Measurements from ENCODE around the gene WWTR1.

Gene WWTR1

DNA sequence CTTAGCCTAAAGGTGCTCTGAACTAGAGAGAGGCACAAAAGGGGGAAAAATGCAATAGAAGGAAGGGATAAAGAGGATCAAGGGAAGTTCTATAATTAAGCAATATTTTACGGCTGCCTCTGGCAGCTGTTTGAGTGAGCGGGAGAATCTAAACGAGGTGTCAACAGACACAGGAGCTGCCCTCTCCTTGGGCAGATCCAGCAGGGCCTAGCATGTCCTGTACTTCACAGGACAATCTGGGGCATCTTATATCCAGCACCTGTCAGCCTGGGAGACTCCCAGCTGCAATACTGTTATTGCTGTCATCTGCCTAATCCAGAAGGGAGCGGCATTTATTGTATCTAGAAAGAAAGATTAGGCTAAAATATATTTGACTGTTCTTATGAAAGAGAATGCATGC lies 68.9 kb downstream of the WWTR1 start:
- Histone ChIP-seq H3K9me3 (ENCODE audit: low read length) (no peaks in the 10 kb centered on the region), H3K4me1 (ENCODE audit: insufficient read depth, low read length) (peaks cover 16% of the 10 kb centered on the region), H3K4me3 (ENCODE audit: low read length) (no peak overlapping the region), H2AFZ (ENCODE audit: low read depth, low read length) (no peak overlapping the region), H3K27me3 (ENCODE audit: insufficient read depth, low read length) (no peaks in the 10 kb centered on the region), H3K36me3 (ENCODE audit: insufficient read depth, low read length) (no peaks in the 10 kb centered on the region)

DNA sequence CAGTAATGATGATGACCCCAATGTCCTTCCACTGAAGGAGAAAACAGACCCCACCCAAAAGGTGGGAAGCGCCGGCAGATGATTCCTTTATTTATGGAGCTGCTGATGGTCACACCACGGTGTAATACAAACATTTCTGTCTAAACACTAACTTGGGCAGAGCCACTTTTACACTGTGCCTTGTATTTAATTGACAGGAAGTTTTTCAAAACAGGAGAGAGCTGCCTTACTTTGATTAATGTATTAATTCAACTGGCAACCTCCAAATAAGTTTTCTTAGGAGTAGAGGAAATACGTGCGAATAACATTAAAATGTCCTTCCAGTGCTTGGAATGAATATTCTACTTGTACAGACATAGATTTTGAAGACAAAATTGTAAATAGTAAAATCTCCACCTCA lies 70.4 kb downstream of the WWTR1 start:
- Histone ChIP-seq H3K4me1 (ENCODE audit: insufficient read depth, low read length) (peaks cover 6% of the 10 kb centered on the region), H2AFZ (ENCODE audit: low read depth, low read length) (no peak overlapping the region), H3K4me3 (ENCODE audit: low read length) (no peak overlapping the region), H3K9me3 (ENCODE audit: low read length) (no peaks in the 10 kb centered on the region), H3K27me3 (ENCODE audit: insufficient read depth, low read length) (no peaks in the 10 kb centered on the region), H3K36me3 (ENCODE audit: insufficient read depth, low read length) (no peaks in the 10 kb centered on the region)

DNA sequence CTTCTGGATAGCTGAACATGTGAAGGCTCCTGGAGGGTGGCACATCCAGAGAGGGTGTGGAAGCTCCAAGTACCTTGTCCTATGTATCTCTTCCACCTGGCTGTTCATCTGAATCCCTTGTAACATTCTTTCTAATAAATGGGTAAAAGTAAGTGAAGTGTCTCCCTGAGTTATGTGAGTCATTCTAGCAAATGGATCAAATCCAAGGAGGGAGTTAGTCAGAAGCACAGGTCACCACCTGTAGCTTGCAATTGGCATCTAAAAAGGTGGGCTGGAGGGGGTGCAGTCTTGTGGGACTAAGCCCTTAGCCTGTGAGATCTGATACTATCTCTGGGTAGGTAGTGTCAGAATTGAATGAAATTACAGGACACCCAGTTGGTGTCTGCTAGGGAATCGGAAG lies 71.0 kb downstream of the WWTR1 start:
- Histone ChIP-seq H3K27me3 (ENCODE audit: insufficient read depth, low read length) (no peaks in the 10 kb centered on the region), H3K36me3 (ENCODE audit: insufficient read depth, low read length) (no peaks in the 10 kb centered on the region), H3K4me3 (ENCODE audit: low read length) (no peak overlapping the region), H3K9me3 (ENCODE audit: low read length) (no peaks in the 10 kb centered on the region), H3K4me1 (ENCODE audit: insufficient read depth, low read length) (peaks cover 6% of the 10 kb centered on the region), H2AFZ (ENCODE audit: low read depth, low read length) (no peak overlapping the region)

DNA sequence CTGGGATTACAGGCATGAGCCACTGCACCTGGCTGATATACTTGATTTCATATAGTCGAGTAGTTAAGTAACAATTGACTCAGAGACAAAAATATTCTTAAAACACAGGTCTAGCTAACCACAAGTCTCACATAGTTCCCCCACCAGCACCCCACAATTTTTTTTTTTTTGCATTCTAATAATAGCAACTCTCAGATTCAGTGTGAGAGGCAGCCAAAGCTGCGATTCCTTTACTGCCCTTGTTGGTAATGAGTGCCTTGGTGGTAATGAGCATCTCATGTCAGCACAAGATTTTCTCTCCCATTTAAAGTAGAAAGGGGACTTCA lies 72.5 kb downstream of the WWTR1 start:
- Histone ChIP-seq H3K36me3 (ENCODE audit: insufficient read depth, low read length) (no peaks in the 10 kb centered on the region), H3K4me3 (ENCODE audit: low read length) (no peak overlapping the region), H3K9me3 (ENCODE audit: low read length) (no peaks in the 10 kb centered on the region), H3K27me3 (ENCODE audit: insufficient read depth, low read length) (no peaks in the 10 kb centered on the region), H2AFZ (ENCODE audit: low read depth, low read length) (no peak overlapping the region), H3K4me1 (ENCODE audit: insufficient read depth, low read length) (peaks cover 6% of the 10 kb centered on the region)

DNA sequence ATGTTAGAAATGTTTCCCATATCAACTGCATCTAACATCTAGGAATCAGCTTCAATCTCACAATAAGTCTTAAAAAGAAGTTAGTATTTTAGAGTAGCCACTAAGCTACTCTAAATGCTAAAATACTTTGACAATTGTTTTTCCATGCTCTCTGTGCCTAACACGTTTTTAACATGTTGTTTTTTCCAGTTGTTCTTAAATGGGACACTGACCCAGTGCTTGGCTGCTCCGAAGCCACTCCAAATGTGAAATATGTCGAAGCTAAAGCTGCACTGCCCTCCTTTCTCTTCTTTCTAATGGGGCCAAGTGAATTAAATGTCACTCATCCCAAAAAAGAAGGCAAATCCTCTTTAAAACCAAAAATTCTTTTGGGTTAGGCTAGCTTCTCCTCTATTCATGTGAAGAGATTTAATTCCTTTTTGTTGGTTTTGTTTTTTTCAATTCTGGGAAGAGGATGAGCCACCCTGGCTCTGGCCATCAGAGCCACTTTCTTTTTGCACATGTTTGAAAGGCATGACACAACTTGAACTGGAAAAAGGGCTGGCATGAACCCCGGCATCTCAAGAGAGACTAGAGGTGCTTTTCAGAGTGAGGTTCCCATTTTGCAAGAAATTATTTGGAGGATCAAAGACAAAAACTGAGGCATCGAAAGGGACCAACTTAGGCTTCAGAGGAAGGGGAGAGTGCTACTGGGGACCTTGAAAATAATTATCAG lies 73.7 kb downstream of the WWTR1 start:
- Histone ChIP-seq H3K36me3 (ENCODE audit: insufficient read depth, low read length) (no peaks in the 10 kb centered on the region), H2AFZ (ENCODE audit: low read depth, low read length) (no peak overlapping the region), H3K4me1 (ENCODE audit: insufficient read depth, low read length) (peaks cover 6% of the 10 kb centered on the region), H3K4me3 (ENCODE audit: low read length) (no peak overlapping the region), H3K27me3 (ENCODE audit: insufficient read depth, low read length) (no peaks in the 10 kb centered on the region), H3K9me3 (ENCODE audit: low read length) (no peaks in the 10 kb centered on the region)

DNA sequence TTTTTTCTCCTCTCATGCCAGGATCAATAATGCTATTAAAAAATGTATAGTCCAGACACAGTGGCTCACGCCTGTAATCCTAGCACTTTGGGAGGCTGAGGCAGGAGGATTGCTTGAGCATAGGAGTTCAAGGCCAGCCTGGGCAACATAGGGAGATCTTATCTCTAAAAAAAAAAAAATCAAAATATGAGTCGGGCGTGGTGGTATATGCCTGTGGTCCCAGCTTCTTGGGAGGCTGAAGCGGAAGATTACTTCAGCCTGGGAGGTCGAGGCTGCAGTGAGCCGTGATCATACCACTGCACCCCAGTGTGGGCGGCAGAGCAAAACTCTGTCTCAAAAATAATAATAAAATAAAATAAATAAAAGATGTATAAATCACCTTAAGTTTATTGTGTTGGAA lies 75.4 kb downstream of the WWTR1 start:
- H3K9me3 ChIP-seq (ENCODE audit: low read length): no peaks in the 10 kb centered on the region
- no peaks in the 10 kb centered on the region for H3K27me3 ChIP-seq (ENCODE audit: insufficient read depth, low read length)
- no peak overlapping the region for H3K4me3 ChIP-seq (ENCODE audit: low read length)
- no peaks in the 10 kb centered on the region for H3K36me3 ChIP-seq (ENCODE audit: insufficient read depth, low read length)
- H3K4me1 ChIP-seq (ENCODE audit: insufficient read depth, low read length): peaks cover 6% of the 10 kb centered on the region
- no peak overlapping the region for H2AFZ ChIP-seq (ENCODE audit: low read depth, low read length)

DNA sequence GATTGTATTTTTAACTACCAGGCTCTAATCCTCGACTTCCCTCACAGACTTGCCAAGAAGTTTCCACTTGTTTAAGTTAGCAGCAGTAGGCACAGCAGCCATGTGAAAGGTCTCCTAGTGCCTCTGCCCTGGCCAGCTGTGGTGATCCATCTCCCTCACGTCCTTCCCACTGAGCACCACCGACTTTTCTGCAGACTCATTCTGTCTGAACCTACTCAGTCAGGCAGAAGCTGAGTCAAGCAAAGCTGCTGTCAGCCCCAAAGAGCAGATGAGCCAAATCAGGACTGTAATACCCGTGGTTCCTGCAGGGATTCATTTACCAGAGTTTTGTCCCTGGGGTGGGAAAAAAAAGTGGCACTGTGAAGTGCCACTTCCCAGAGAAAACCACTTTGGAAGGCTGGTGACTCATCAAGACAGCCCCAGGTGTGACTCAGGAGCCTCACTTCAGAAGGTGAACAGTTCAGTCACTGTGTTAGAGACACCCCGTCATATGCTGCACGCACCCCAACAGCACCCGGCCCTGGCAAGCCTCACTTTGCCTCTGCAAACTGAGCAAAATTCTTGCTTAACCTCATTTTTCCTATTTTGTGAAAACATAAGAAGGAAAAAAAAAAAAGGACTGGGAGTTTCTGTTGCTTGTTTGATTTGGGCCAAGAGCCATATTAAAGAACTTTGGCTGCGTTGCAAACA lies 76.0 kb downstream of the WWTR1 start:
- Histone ChIP-seq H3K4me3 (ENCODE audit: low read length) (no peak overlapping the region), H2AFZ (ENCODE audit: low read depth, low read length) (no peak overlapping the region), H3K4me1 (ENCODE audit: insufficient read depth, low read length) (peaks cover 6% of the 10 kb centered on the region), H3K27me3 (ENCODE audit: insufficient read depth, low read length) (no peaks in the 10 kb centered on the region), H3K9me3 (ENCODE audit: low read length) (no peaks in the 10 kb centered on the region), H3K36me3 (ENCODE audit: insufficient read depth, low read length) (no peaks in the 10 kb centered on the region)

DNA sequence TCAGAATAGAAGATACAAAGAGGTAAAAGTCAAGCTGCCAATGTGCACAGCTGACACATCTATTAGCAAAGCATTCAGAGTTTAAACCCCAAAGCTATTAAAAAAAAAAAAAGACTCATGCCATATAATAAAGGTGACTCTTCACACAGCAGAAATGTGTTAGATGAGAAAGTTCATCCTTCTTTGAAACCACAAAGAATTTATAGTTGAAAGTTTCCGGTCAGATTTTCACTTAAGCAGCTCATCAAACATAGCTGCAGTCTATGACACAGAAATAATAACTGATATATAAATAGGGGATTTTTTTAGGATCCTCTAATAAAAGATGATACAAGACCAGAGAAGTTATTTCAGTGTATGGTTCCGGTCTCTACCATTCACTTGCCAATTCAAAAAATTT lies 76.6 kb downstream of the WWTR1 start:
- H3K36me3 ChIP-seq (ENCODE audit: insufficient read depth, low read length): no peaks in the 10 kb centered on the region
- no peak overlapping the region for H2AFZ ChIP-seq (ENCODE audit: low read depth, low read length)
- H3K27me3 ChIP-seq (ENCODE audit: insufficient read depth, low read length): no peaks in the 10 kb centered on the region
- no peak overlapping the region for H3K4me3 ChIP-seq (ENCODE audit: low read length)
- no peaks in the 10 kb centered on the region for H3K9me3 ChIP-seq (ENCODE audit: low read length)
- peaks cover 5% of the 10 kb centered on the region for H3K4me1 ChIP-seq (ENCODE audit: insufficient read depth, low read length)

DNA sequence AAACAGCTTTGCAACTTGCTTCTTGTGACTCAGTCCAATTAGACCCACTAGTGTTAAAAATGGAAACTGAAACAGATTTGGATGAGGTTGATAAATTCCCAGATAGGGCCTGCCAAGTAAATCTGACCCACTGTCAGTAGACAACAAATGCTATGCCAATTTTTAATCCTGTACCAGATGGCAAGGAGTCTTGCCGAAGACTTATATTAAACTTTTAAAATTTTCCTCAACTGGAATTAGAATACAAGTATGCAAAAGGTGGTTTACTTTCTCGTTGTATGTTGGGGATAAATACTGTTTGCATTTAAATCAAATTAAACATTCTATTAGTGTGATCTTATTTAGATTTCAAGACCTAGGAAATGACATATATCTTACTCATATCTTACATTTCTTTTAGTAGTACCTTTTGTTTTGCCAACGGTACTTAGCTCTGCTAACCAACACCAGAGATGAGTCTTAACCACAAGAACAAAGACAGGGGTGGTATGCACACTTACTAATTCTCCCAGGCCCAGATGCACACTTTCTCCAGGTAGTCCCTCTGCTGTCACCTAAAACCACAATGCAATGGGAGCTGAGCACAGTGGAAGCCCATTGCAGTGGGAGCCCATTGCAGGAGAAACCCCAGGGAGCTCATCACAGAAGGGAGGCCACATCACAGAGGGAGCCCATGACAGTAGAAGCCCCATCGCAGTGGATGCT lies 77.8 kb downstream of the WWTR1 start:
- Histone ChIP-seq H3K36me3 (ENCODE audit: insufficient read depth, low read length) (no peaks in the 10 kb centered on the region), H3K9me3 (ENCODE audit: low read length) (no peaks in the 10 kb centered on the region), H2AFZ (ENCODE audit: low read depth, low read length) (no peak overlapping the region), H3K4me1 (ENCODE audit: insufficient read depth, low read length) (peaks cover 9% of the 10 kb centered on the region), H3K27me3 (ENCODE audit: insufficient read depth, low read length) (no peaks in the 10 kb centered on the region), H3K4me3 (ENCODE audit: low read length) (no peak overlapping the region)

DNA sequence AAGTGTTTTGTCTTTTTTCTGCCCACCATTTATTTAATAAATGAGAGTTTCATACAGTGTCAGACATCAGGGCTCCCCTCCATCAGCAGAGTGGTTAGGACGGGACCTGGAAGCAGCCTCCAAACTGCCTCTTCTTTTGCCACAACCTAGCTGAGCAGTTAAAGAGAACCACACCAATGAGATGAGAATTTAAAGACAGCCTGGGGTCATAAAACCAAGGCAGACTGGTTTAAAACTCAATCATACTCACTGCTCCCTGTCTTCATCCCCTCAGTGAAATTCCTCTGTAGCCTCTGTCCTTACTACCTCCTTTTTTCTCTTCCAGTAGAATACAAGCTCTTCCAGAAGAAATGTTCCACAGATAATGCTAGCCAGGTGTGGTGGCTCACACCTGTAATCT lies 78.7 kb downstream of the WWTR1 start:
- Histone ChIP-seq H3K27me3 (ENCODE audit: insufficient read depth, low read length) (no peaks in the 10 kb centered on the region), H3K36me3 (ENCODE audit: insufficient read depth, low read length) (no peaks in the 10 kb centered on the region), H3K4me1 (ENCODE audit: insufficient read depth, low read length) (peaks cover 6% of the 10 kb centered on the region), H2AFZ (ENCODE audit: low read depth, low read length) (no peak overlapping the region), H3K9me3 (ENCODE audit: low read length) (no peaks in the 10 kb centered on the region), H3K4me3 (ENCODE audit: low read length) (no peak overlapping the region)

DNA sequence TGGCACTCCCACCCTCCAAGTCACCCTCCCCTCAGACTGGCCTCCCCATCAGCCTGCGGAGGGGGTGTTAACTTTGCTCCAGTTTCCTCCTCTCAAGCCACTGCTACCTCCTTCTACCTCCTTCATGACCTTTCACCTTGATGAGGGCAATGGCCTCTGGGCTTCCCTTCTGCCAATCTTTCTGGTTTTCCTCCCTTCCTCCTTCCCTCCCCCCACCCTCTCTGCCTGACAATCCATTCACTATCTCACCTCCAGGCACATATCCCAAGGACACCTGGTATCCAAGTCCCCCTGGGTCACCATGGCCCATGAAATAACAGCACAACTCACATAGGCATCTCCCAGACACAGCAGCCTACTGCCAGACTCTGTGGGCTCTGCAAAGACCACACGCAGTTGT lies 80.0 kb downstream of the WWTR1 start:
- no peaks in the 10 kb centered on the region for H3K27me3 ChIP-seq (ENCODE audit: insufficient read depth, low read length)
- peaks cover 6% of the 10 kb centered on the region for H3K4me1 ChIP-seq (ENCODE audit: insufficient read depth, low read length)
- peaks cover 2% of the 10 kb centered on the region for H3K36me3 ChIP-seq (ENCODE audit: insufficient read depth, low read length)
- H3K9me3 ChIP-seq (ENCODE audit: low read length): no peaks in the 10 kb centered on the region
- no peak overlapping the region for H3K4me3 ChIP-seq (ENCODE audit: low read length)
- no peak overlapping the region for H2AFZ ChIP-seq (ENCODE audit: low read depth, low read length)

DNA sequence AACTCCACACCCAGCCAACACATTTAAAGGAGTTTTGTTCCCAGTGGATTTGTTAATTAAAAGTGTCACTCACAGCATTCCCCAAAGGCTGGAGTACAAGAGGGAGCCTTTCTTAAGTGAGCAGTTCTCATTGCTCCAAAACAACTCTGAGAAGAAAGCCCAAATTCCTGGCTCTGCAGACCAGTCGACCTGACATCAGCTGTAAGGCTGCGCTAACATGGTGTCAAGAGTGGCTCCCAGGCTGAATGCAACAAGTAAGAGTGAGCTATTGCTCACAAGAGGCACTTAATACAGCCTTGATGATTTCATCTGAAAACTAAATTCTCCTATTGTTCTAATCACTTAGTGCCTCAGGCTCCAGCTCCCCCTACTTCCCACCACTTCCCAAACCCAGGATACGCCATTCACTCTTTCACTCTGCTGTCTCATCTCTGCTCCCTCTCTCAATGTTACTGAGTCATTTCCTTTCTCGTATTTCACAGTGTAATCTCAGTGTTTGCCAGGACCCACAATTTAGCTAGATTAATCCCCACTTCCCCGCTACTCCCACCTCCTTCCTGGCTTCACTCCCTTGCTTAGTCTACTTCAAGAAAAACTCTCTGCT lies 81.8 kb downstream of the WWTR1 start:
- H3K27me3 ChIP-seq (ENCODE audit: insufficient read depth, low read length): no peaks in the 10 kb centered on the region
- no peak overlapping the region for H2AFZ ChIP-seq (ENCODE audit: low read depth, low read length)
- peaks cover 6% of the 10 kb centered on the region for H3K4me1 ChIP-seq (ENCODE audit: insufficient read depth, low read length)

DNA sequence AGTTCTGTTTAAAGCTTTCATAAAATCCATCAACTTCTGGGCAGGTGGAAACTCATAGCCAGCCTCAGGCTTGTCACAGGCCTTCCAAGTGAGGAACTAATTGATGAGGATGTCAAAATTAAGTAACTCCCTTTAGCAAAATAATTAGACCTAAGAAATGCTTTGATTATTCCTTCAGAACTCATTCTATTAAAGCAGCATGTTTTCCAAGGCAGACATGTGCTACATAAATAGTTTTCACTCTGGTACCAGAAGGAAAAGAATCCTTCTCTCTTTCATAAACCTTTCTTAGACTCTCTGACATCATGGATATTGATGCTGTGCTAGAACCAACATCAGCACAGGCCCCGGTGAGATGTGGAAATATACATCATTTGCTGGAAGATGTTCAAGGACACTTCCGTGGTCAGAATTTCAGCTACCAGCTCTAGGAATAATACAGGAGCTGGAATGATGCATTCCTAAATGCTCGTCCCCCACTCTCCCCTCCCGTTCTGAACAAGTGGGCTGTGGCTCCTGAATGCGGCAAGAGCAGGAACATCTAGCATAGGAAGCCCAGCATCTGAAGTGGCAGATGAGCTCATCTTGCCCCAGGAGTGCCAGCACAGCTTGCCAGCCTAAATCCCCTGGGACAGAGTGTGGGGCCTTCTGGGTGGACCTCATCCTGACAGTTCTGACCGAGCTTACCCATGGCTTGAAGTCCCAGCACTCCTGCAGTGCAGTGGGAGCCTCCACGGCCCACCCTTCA lies 82.4 kb downstream of the WWTR1 start:
- Histone ChIP-seq H3K4me3 (ENCODE audit: low read length) (no peak overlapping the region), H3K9me3 (ENCODE audit: low read length) (no peaks in the 10 kb centered on the region), H2AFZ (ENCODE audit: low read depth, low read length) (no peak overlapping the region), H3K4me1 (ENCODE audit: insufficient read depth, low read length) (peaks cover 6% of the 10 kb centered on the region), H3K36me3 (ENCODE audit: insufficient read depth, low read length) (peaks cover 14% of the 10 kb centered on the region), H3K27me3 (ENCODE audit: insufficient read depth, low read length) (no peaks in the 10 kb centered on the region)

More for the DNA sequence above, 81.8 kb downstream of the WWTR1 start:
- Histone ChIP-seq H3K9me3 (ENCODE audit: low read length) (no peaks in the 10 kb centered on the region), H3K4me3 (ENCODE audit: low read length) (no peak overlapping the region), H3K36me3 (ENCODE audit: insufficient read depth, low read length) (peaks cover 14% of the 10 kb centered on the region)
